Activated CD8-positive, alpha-beta memory T cell treated with anti-CD3 and anti-CD28 coated beads for 48 hours (primary cell): ENCODE results near the gene SHROOM3.

Experiments used
- DNase-seq, 3 experiments: peaks; one replicate each; pipeline ENCODE4 v3.0.0-alpha.2; 2020; ENCODE audit warnings: low read depth in 2 of 3, low spot score in 2 of 3

SHROOM3 gene

GRCh38 chr4:76538296-76538695, 103.3 kb downstream of the SHROOM3 start:
- DNase-seq, result no peak

- DNase-seq, result no peak
Observed at GRCh38 chr4:76539979-76540378, 105.0 kb downstream of the SHROOM3 start.

GRCh38 chr4:76540486-76540885, 105.5 kb downstream of the SHROOM3 start:
- DNase-seq, result no peak

GRCh38 chr4:76543378-76543777, 108.3 kb downstream of the SHROOM3 start:
- no peak for DNase-seq

- DNase-seq, result no peak
Observed at GRCh38 chr4:76544725-76545124, 109.7 kb downstream of the SHROOM3 start.

GRCh38 chr4:76545226-76545884, 110.3 kb downstream of the SHROOM3 start:
- DNase-seq, result no peak

GRCh38 chr4:76546327-76546726, 111.3 kb downstream of the SHROOM3 start:
- no peak for DNase-seq

GRCh38 chr4:76546759-76547742, 112.0 kb downstream of the SHROOM3 start:
- DNase-seq, result no peak

- DNase-seq, result no peak
Observed at GRCh38 chr4:76548704-76549103, 113.7 kb downstream of the SHROOM3 start.

- no peak for DNase-seq
Observed at GRCh38 chr4:76549765-76550164, 114.7 kb downstream of the SHROOM3 start.

GRCh38 chr4:76550966-76551780, 116.1 kb downstream of the SHROOM3 start:
- DNase-seq, result no peak

GRCh38 chr4:76554630-76555029, 119.6 kb downstream of the SHROOM3 start:
- DNase-seq, result no peak

GRCh38 chr4:76556452-76556851, 121.4 kb downstream of the SHROOM3 start:
- DNase-seq, result no peak

GRCh38 chr4:76558396-76559235, 123.6 kb downstream of the SHROOM3 start:
- no peak for DNase-seq

GRCh38 chr4:76559236-76560071, 124.4 kb downstream of the SHROOM3 start:
- no peak for DNase-seq

GRCh38 chr4:76562161-76562560, 127.1 kb downstream of the SHROOM3 start:
- DNase-seq, result no peak

- DNase-seq, result no peak
Observed at GRCh38 chr4:76562836-76563453, 127.9 kb downstream of the SHROOM3 start.

- no peak for DNase-seq
Observed at GRCh38 chr4:76563454-76564122, 128.6 kb downstream of the SHROOM3 start.
